LNCaP clone FGC (cell line): ENCODE measurements around the gene COX17.

Experiments
- DNase-seq: peaks from one replicate; pipeline ENCODE4 v3.0.0-alpha.2; 2011; ENCODE audit warnings: low read depth
- H3K4me3 ChIP-seq: 2 replicates; pipeline ENCODE4 v1.5.1; 2011; ENCODE audit warnings: mild to moderate bottlenecking, low read depth, low read length, control low read depth
- TF ChIP-seq, protein P1 (sequence below): IDR thresholded peaks from 2 replicates; pipeline ENCODE4 v1.5.1; 2012; ENCODE audit warnings: mild to moderate bottlenecking; ENCODE audit not compliant: control insufficient read depth, insufficient read depth; ENCODE audit errors: extremely low read depth

Gene COX17

DNA sequence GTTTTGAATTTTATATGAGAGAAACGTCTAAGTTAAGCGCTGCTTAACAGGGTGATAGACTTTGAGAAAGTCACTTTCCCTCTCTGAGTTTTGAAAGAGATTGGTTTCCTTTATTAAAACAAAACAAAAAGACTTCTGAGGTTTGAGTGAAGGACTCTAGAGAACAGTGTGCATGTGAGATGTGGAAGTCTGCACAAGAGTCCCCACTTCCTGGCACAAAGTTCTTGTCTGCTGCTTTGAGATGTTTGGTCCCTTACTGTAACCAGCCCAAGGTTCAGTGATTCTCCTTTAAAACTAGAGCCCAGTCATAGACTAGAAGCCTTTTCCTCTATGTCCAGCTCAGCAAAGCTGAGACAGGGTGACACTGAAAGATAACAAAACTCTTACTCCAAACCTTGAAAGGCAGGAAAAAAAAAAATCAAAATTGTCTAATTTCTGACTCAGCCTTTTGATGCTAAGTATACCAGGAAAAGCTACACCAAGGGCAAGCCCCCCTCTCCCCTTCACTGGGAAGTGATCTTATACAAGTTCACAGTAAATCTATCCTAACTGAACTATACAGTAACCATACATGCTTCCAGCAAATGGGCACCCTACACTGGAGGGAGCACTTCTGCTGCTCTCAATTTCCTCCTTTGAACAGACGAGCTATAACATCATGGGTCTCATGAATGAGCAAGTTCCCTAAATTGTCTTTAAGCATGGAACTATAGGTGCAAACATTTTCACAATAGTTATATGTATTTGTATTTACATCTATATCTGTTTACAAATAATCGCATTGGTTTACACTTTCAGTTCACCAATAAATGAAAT is 19.1 kb downstream of the COX17 start:
- TF ChIP-seq, protein P1, sequence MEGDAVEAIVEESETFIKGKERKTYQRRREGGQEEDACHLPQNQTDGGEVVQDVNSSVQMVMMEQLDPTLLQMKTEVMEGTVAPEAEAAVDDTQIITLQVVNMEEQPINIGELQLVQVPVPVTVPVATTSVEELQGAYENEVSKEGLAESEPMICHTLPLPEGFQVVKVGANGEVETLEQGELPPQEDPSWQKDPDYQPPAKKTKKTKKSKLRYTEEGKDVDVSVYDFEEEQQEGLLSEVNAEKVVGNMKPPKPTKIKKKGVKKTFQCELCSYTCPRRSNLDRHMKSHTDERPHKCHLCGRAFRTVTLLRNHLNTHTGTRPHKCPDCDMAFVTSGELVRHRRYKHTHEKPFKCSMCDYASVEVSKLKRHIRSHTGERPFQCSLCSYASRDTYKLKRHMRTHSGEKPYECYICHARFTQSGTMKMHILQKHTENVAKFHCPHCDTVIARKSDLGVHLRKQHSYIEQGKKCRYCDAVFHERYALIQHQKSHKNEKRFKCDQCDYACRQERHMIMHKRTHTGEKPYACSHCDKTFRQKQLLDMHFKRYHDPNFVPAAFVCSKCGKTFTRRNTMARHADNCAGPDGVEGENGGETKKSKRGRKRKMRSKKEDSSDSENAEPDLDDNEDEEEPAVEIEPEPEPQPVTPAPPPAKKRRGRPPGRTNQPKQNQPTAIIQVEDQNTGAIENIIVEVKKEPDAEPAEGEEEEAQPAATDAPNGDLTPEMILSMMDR = no peak
- DNase-seq = no peak
- no peak overlapping the region for H3K4me3 ChIP-seq

DNA sequence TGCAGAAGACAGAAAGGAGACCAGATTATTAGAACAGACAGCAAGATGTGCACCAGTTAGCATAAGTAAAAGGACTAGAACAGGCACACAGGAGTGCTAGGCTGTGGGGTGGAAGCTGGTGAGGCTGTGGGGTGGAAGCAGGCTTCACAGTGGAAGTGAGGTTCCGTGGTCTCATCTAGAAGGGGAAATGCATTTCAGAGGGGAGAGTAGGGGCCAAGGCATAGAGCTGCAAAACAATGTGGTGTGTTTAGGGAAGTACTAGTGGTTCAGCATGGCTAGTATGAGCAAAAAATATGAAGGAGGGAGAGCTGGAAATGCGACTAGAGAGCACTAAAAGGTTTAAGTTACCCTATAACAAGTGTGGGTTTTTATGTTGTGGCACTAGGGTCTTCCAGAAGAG is 23.3 kb downstream of the COX17 start:
- no peak overlapping the region for H3K4me3 ChIP-seq
- no peak for DNase-seq
- TF ChIP-seq, protein P1 = no peak

DNA sequence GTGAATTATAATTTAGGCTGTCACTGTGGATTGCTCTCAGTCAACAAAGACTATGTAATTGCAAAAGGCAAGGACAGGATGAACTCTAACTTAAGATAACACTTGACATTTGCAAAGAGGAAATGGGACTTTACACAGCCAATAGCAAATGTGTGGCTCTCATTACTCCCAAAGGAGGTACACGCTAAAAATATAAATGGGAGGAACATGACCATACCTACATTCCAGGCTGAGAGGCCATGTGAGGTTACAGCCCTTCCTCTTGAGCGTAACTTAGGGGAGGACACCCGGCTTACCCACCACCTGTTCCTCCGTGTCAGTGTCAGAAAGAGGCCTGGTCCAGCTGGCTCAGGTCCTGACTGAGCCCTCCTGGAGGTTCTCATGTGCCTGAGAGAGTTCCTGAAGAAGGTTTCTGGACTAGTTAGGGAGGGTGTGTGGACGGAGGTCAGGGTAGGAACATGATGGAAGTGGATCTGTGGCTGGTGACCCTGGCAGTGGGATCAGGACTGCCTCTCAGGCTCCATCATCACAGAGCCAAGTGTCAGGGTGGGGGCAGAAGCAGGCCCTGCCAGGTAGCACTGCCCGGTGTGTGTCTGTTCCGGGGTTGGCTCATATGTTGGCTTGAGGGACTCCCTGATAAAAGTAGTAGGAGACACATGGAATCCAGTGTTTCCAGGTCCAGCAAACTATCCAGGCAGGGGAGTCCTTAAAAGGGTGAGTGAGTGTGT is 24.7 kb downstream of the COX17 start:
- TF ChIP-seq, protein P1 = no peak
- DNase-seq = no peak
- H3K4me3 ChIP-seq = no peak overlapping the region

DNA sequence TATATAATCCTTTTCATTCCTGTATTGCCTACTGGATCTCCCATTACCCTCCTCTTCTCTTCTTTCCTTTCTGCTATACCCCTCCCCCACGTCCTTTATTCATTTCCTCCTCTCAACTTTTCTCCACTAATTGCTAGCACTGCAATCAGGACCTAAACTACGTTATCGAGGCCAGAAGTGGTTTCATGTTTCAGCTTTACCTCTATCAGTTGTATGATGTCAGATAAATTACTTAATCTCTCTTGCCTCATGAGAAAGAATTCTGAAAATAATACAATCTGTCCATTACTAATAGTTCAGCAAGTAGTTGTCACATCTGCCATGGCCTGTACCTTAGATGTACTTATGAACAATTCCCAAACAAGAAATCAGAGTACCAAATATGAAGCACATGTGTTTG is 27.4 kb downstream of the COX17 start:
- TF ChIP-seq, protein P1 = no peak
- no peak overlapping the region for H3K4me3 ChIP-seq
- no peak for DNase-seq

DNA sequence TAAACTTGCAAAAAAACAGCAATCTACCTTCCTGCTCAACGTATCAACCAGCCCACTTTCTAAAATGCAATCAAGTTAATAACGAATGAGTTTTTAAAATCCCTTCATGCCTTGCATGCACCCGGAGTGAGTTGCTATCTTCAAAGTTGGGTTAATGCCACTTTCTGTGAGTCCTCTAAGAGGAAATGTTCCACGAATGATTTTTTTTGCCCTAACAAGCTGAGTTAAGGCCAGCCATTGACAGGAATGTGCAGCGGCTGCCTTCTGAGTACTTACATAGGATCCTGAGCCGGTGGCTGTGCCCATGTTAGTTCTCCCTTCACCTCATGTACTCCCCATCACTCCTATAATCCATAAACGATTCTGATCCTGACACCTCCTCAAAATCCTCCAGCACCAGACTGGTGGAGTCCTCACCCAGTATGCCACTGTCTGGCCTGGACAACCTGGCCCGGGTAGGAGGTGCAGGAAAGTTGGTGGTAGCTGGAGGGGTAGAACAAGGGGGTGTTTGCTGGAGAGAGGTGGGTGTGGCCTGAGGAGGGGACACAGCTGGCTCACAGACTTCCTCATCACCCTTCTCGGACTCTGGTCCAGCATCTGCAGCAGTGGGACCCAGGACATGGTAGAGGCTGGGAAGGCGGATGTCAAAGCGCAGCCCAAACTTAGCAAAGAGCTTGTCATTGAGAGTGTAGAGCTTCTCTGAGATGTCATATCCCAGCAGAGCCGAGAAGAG is 29.2 kb downstream of the COX17 start:
- TF ChIP-seq, protein P1 = no peak
- no peak for DNase-seq
- no peak overlapping the region for H3K4me3 ChIP-seq

DNA sequence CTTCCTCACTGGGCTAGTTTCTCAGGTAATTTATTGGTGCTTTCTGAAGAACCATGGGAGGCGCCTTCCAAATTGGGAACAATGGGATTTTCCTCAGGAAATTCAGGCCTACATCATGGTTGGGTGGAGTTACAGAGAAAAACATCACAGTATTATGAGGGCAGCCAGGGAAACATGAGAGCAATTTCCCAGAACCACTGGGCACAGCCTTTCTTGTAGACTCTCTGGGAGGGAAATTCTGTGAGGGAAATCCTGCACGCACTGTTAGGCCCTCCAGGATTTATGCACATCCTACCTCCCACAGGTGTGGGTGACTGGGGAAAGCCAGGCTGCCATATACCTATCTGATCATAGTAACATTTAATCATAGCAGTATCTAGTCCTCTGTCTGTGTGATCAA is 30.0 kb downstream of the COX17 start:
- H3K4me3 ChIP-seq = no peak overlapping the region
- TF ChIP-seq, protein P1 = no peak
- DNase-seq = no peak
